Mammary epithelial cell (primary cell): ENCODE results near the gene NPC2.
A peak's percentile ranks its signal among the peaks of the same experiment; 100 is the strongest.

ENCODE experiments used
- CTCF ChIP-seq, 2 donors: IDR thresholded peaks in 1 of 2; conservative IDR thresholded peaks in 1 of 2; 2 replicates each; pipeline ENCODE4 v1.5.1; 2011 to 2012; ENCODE audit warnings: inconsistent platforms in 2 of 2, low read length in 2 of 2, mild to moderate bottlenecking in 2 of 2, control low read depth in 1 of 2, low read depth in 1 of 2; ENCODE audit not compliant: insufficient read depth in 1 of 2; ENCODE audit errors: extremely low read depth in 1 of 2
- EZH2 ChIP-seq: IDR thresholded peaks from 2 replicates; pipeline ENCODE4 v1.6.1; 2012; ENCODE audit warnings: low read length, inconsistent platforms, borderline replicate concordance

GRCh38 chr14:74516451-74517160 is 23.5 kb upstream of the NPC2 start:
- TF ChIP-seq CTCF (conservative IDR thresholded peaks at IDR 0.05 in 1 of 2, IDR thresholded peaks at IDR 0.05 in 1 of 2; ENCODE audit: extremely low read depth in 1 of 2, insufficient read depth in 1 of 2, low read depth in 1 of 2, low read length in 2 of 2) (peak in 1 of 2 donors; percentile 2), EZH2 (no peak)
